GM19351 (cell line): Measurements from ENCODE around the gene SLC24A4.
"Not testable (repeated sequence)": the region's sequence is repeated elsewhere in the genome, so short reads cannot be mapped to it uniquely, and the experiment has no call there.

Experiments used
- ATAC-seq: cut with Tn5 transposase; IDR thresholded peaks from one replicate; pipeline ENCODE4 v1.9.1; 2021; ENCODE audit warnings: mild to moderate bottlenecking, moderate library complexity; ENCODE audit not compliant: unreplicated experiment

Gene SLC24A4

DNA sequence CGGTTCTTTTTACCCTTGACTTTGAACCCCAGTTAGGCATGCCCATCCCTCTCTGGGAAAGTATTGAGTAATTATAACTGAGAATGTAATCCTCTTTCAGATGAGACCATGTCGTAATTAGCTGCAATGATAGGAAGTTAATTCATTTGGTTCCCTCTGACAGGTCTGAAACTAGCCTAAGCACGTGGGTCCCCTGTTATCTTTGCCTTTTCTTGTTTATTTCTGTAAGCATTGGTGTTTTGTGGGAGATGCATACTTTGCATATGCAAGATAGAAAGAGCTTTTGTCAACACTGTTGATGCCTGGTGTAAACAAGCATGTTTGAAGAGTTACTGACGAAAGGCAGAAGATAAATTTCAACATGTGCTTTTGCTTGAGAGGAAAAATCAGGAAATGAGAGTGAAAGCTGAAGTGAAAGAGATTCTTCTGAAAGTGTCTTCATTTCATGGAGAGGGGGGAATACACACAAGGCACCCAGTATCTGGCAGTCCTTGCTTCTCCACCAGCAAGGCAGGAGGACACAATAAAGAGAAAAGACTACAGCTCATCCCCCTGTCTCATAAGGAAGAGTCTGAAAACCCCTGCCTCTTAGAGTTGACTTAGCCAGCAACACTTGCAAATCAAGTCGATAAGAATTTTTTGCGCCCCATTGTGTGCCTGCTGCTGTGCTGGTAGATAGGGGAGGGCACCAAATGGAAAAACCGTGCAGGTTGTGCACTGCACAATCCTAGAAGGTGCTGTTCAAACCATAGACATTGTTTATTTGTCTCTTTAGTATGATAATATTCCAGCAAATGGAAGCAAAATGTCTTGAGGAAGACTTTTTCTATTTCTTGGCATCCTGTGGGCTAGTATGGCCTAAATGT is 77.8 kb downstream of the SLC24A4 start:
- ATAC-seq, result peak; percentile 72

DNA sequence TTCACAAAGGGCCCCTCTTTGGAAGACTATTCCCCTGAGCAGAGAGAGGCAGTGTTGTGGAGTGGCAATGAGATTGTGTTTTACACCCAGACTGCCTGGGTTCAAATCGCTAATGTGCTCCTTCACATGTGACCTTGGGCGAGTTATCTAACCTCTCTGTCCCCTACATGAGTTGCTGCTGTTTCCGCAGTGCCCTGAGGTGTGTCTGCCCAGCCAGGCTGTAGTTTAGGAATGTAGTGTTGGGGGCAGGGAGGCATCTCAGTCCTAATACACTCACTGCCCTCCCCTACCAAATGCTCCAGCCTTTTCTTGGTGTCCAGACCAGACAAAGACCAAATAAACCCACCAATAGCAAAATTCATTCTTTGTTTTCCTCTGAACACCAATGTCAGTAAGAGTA is 78.6 kb downstream of the SLC24A4 start:
- no peak for ATAC-seq

DNA sequence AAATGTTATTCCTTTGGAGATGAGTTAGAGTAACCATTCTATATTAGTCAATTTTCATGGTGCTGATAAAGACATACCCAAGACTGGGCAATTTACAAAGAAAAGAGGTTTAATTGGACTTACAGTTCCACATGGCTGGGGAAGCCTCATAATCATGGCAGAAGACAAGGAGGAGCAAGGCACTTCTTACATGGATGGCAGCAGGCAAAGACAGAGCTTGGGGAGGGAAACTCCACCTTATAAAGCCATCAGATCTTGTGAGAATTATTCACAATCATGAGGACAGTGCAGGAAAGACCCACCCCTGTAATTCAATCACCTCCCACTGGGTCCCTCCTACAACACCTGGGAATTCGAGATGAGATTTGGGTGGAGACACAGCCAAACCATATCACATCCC is 79.5 kb downstream of the SLC24A4 start:
- not testable (repeated sequence) for ATAC-seq

DNA sequence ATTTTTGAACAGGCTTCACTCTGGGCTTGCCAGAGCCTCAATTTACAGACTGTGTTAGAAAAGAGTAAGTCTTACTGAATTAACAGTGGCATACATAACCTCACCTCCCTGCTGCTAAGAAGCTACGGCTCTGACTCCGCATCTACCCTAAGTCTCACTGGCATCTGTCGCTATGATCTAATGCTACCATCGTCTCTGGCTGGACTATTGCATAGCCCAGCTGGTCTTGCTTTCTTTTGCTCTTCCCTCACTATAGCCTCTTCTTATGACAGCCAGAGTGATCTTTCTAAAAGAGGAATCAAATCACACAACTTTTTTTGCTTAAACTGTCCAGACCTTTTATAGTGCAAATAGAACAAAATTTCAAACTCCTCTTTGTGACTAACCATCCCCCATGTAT is 81.1 kb downstream of the SLC24A4 start:
- no peak for ATAC-seq

DNA sequence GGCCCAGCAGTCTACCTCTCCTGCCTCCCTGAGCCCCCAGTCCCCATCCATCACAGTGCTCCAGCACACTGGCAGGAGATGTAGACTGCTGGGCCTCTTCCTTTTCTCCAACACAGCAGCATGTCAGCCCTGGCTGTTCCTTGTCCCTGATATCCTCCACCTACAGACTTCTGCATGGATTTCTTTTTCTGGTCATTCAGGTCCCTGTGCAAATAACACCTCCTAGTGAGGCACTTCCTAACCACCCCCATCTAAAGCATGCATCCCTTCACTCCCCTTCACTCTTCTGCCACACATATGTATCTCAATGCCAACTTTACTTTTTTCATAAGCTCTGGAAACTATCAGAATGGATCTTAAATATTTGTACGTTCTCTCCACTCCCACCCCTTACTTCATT is 81.5 kb downstream of the SLC24A4 start:
- no peak for ATAC-seq

DNA sequence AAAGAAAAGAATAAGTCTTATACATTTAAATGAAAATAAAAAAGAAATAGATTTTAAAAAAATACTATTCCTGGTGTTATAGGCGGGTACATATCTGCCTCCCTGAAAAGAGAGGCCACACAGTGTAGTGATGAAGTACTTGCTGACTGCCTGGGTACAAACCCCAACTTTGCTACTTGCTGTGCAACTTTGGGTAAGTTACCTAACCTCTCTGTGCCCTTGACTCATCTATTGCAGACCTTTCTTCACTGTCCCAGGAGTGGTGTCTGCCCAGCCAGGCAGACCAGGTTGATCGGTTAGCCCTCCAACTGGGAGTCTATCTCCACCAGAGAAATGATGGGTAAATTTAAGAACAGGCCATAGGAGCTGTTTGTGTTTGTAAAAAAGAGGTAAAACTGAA is 82.0 kb downstream of the SLC24A4 start:
- no peak for ATAC-seq

DNA sequence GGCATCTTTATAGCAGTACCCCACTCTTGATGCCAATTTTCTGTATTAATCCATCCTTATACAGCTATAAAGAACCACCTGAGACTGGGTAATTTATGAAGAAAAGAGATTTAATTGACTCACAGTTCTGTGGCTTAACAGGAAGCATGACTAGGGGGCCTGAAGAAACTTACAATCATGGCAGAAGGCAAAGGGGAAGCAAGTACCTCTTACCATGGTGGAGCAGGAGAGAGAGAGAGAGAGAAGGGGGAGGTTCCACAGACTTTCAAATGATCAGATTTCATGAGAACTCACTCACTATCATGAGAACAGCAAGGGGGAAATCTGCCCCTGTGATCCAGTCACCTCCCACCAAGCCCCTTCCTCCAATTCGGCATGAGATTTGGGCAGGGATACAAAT is 84.4 kb downstream of the SLC24A4 start:
- no peak for ATAC-seq

DNA sequence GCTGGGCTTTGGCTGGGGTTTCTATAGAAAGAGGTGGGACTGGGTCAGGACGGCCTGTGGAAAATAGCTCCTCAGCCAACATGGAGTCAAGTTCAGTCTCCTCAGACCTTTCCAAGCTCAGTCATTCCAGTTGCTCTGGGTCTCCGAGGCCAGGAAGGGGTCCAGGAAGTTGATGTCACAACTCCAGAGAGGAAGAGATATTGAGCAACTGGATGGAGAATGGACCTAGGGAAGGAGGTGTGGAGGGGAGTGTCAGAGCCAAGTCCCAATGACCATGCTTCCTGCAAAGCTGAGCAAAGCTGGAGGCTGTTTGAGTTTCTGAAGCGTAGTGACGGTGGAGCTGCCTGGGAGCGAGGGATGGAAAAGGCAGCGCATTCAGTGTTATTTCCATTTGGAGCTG is 86.1 kb downstream of the SLC24A4 start:
- no peak for ATAC-seq

DNA sequence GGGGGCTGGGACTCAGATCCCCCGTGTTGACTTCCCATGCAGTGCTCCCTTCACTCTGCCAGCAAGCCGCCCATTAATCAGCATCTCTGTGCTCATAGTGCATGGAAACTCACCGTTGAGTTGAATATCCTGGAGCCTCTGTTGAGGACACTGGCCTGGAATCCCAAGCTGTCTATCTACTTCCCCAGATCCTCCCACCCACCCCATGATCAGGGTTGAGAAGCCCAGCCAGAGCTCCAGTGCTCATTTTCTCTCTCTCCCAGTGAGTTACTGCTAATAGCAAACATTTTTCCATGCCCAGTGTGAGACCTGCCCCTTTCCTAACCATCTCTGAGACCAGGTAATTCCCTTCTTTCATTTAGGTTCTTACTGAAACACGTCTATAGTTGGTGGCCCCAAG is 88.2 kb downstream of the SLC24A4 start:
- no peak for ATAC-seq

DNA sequence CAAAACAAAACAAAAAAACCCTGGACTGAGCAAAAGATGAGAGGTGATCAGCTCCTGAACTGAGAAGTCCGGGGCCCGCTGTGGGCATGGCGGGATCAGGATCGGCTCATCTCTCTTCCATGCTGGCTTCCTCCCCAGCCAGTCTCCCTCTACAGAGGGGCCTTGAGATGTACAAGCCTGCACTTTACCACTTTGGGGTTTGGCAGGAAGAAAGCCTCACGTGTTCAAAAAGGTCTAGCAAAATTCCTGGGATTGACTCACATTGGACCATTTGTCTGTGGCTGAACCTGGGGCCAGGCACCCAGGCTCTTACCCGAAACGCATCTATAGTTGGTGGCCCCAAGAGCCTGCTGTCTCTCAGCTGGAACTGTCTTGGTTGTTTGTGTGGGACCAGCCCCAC is 89.0 kb downstream of the SLC24A4 start:
- ATAC-seq, result no peak

DNA sequence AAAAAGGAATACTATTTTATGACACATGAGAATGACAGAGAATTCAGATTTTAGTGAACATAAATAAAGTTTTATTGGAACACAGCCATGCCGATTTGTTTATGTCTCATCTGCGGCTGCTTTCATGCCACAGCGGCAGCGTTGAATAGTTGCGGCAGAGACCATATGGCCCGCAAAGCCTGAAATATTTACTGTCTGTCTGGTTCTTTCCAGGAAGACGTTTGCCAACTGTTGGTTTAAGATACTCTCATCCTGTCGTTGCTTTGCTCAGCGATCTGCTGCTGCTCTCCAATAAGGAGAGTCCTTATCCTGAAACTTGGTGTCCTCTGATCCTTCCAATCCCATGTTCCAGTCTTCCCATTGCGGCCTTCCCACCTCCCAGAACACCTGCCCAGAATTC is 89.9 kb downstream of the SLC24A4 start:
- no peak for ATAC-seq

DNA sequence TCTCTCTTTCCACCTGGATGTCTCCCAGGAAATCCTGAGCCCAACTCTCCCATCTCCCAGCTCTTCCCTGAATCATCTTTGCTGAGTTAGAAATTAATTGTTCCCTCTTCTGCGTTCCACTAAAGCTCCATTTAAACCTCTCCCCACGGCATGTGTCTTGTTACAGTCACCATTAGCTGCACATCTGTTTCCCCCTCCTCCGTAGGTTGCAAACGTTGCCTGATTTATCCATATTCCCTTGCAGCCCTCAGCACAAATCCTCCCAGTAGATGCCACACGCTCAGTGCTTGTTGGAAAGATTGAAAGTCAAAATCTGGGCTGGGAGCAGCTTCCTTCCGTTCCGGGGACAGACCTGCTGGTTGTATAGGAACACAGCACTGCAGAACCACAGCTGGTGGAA is 90.4 kb downstream of the SLC24A4 start:
- ATAC-seq, result no peak

DNA sequence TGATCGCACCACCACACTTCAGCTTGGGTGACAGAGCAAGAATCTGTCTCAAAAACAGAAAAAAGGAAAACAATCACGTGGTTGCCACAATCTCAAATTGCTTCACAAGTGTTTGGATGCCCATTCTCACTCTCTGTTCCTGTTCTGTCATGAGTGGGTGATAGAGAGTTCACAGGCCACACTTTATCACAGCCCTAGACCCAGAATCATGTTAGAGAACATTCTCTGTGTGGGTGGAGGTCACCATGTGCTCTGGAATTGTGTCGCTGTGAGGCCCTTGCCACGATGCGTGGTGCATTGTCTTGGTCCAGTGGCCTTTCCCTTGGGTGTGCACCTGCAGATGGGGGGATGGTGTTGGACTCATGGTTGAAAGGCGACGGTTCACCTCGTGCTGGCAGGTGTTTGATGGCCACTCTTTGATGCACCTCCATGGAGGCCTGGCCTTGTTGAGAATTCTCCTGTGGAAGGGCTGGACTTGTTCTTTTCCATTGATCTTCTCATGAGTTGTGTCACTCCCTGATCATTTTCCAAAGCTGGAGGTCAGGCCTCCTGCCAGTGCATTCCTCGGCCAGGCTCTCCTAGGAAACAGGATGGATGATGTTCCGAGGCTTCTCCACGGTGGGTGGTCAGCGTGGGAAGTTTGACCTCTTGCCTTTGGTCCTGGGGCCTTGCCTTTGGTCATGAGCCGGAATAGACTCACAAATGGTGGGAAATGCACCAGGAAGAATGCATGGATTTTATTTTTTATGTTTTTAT is 91.9 kb downstream of the SLC24A4 start:
- ATAC-seq, result no peak

DNA sequence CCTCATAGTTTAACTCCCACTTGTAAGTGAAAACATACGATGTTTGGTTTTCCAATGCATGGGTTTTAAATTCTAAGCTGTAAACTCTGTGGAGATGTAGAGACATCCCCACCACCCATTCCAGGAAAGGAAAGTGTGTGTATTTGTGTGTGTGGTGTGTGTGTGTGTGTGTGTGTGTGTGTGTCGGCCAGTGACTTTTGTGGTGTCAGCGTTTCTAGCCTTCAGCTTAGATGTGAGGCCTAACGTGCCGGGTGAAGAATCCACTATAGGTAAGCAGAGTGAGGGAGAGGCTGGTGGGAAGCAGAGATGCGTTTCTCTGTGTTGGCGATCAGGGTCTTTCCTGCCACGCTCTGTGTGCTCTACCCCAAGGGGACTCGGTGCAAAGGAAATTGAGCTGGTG is 93.0 kb downstream of the SLC24A4 start:
- ATAC-seq, result no peak

DNA sequence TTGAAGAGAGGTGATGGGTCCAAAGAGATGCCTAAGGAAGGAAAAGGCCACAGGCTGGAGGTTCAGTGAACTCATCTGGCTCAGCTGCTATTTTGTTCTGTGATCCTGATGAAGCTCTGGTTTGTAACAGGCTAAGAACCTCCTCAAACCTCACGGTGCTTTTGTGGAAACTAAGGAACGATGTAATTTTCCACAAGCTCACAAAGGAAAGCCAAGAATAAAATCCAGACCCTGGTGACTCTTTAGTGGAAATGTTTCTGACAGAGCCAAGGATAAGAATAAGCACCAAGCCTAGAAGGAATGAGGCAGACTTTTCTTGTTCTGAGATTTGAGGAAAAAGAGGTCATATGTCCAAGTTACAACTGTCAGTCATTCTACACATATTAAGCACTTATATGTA is 93.6 kb downstream of the SLC24A4 start:
- no peak for ATAC-seq

DNA sequence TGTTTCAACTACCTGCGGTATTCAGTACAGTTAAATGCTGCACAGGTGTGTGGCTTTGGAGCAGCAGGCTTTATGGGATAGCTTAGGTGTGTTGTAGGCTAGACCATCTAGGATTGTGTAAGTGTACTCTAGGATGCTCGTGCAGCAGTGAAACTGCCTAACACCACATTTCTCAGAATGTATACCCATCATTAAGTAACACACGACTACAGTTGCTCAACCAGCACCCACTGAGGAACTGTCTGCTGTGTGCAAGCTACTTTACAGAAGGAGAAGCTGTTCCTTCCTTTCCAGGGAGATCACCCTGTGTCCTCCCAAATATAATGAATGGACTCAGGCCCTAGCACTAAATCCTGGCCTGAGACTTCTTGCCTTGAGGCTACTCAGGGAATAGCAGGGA is 94.8 kb downstream of the SLC24A4 start:
- ATAC-seq, result no peak

DNA sequence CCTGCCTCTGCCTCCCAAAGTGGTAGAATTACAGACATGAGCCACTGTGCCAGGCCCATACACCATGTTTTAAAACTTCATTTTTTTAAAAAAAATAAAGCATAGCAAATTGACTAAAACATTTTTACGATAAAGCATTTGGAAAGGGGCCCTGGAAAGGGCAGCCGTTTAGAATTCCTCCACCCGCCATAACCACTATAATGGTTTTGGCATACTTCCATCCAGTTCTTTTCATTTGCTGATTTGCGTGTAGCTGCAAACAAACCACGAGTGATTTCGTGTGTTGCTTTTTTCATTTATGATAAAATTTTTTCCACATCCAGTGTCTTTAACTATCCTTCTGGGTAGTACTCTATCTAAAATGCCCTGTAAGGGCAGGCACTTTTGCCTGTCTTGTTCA is 98.8 kb downstream of the SLC24A4 start:
- ATAC-seq, result no peak

DNA sequence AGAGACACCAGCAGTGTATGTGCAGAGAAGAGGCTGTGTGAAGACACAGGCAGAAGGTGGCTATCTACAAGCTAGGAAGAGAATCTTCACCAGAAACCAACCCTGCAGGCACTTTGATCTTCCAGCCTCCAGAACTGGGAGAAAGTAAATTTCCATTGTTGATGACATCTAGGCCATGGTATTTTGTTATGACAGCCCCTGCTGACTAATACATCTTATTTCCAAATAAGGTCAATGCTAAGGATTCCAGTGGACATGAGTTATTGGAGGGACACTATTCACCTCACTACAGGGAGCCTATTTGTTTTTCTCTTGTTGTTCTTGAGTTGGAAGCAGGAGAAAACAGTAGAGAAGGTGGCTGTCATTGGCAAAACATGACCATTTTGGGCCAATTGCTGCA is 102.1 kb downstream of the SLC24A4 start:
- ATAC-seq, result no peak

DNA sequence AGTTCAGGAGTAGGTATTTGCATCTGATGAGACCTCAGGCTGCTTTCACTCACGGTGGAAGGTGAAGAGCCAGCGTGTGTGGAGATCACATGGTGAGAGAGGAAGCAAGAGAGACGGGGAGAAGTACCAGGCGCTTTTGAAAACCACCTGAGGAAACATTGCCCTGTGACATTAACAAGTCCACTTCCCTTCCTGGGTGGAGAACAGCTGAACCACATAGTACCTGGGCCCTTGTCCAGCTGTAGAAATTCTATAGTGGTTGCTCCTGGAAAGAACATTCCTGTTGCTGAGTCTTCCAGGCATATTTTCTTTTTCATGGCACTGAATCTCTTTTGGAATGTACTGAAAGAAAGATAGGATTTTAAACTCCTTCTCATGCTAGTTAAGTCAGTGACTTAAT is 103.3 kb downstream of the SLC24A4 start:
- no peak for ATAC-seq

DNA sequence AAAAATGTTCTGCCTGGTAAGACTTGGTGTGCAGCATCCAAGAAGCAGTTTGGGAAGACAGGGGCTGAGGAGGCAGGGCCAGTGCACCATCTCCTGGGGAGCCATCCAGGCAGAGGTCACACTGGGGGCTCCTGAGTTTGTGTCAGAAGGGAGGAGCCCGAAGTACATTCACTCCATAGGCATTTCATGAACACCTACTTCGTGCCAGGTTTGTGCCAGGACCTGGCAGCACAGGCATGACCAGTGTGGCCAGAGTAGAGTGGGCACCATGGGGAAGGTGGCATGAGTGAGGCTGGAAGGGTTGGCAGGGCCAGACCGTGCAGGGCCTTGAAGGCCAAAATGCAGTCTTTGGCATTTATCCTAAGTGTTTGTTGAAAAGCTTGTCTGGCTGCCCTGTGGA is 104.1 kb downstream of the SLC24A4 start:
- ATAC-seq, result no peak

DNA sequence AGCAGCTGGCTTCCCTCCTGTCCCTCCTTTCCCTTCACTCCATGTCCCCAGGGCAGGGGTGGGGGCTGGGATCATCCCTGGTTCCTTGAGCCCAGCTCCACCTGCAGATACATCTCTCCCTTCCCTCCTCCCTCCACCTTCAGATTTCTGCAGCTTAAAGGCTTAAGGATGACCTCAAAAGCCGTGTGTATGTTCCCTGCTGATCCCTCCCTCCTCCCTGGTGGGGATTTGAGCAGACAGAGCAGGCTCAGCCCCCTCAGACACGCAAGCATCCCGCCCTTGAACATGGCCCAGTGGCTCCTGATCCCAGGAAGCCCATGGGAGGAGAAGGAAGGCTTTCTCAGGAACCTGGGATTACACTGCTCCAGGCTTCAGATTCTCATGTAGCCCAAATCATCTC is 107.7 kb downstream of the SLC24A4 start:
- no peak for ATAC-seq

DNA sequence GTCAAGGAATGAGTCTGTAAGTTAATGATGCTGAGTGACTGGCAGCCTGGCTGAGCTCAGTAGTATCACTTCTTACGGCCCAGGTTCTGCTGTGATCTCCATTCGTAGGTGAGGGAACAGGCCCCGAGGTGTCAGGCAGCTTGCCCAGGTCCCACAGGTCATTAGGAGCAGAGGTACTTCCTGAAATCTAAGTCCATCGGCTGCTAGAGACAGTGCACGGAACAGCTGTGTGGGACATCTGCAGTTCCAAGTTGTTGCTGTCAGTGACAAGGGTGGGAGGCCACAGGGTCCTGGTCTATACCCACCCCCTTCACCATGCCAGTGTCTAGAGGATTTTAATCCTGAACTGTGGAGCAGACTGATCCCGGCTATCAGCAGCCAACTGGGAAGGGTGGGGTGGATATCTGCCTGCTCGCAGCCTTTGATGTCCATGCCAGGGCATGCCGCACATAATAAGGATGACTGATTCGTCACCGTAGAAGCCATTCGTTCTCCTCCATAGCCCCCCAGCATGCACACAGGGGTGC is 108.3 kb downstream of the SLC24A4 start:
- ATAC-seq, result no peak
